ELF-1 (cell line): Measurements from ENCODE around the gene NDUFS3.

Experiments used
- DNase-seq: peaks from one replicate; pipeline ENCODE4 v3.0.0-alpha.2; 2016; ENCODE audit warnings: low read depth, low spot score

The NDUFS3 gene

DNA sequence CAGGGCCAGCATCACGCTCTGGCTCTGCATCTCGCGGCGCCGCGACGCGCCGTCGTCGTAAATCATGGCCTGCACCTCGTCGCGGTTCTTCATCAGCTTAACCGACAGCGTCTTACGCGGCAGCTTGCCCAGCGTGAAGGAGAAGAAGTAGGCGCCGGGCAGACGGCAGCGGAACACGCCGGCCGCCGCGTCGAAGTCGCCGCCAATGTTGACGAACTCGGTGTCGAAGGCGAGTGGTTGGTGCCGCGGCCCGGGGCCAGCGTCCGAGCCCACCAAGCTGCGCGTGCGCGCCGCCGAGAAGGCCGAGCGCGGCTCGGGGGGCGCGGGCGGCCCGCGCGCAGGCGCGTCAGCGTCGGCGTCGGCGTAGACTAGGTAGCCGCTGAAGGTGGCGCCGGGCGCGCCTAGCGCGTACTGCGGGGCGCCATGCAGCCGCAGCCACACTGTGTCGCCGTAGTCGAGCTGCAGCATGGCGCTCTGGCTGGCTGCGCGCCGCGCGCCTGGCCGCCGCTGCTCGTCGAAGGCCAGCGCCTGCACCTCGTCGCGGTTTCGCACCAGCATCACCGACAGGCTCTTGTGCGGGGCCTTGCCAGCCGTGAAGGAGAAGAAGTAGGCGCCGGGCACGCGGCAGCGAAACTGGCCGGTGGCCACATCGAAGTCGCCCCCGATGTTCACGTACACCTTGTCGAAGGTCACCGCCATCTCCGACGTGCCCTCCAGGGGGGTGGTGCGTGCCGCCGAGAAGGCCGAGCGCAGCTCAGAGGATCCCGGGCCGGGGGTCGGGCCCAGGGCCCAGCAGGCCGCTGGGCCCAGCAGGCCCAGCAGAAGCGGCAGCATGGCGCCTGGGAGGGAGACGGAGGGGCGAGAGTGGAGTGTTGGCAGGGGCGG is 11.3 kb downstream of the NDUFS3 start:
- DNase-seq, result peak; percentile 70

DNA sequence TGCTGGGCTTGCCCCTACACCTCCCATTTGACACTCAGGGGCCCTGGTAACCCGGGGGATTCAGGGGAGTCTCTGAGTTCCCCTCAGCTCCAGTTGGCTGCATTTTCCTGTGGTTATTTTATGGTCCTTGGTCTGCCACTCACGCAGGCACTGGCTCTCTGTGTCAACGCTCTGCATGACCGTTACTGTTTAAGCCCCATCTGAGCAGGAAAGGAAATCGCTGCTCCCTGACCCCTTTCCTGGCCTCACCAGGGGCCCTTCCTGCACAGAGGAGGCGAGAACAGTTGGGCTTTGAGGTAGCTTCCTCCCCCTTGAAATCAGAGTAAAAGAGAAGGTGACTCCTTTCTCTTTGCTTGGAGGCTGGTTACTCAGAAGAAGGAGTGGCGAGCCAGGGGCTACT is 12.9 kb downstream of the NDUFS3 start:
- DNase-seq, result peak; percentile 53

DNA sequence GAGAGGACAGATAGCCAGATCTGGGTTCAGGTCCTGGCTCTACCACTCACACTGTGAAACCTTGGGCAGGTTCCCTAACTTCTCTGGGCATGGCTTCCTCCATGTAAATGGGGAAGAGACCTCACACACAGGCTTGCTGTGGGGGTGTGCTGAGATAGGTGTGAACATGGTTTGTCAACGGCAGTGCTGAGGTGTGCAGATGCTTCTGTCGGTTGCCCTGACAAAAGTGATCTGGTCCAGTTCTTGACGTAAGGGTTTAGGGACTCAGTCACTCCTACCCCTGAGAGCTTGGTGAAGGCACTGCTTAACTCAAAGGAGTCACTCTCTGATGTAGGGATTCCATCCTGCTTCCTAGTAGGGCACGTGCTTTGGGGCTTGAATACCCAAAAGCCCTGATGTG is 13.4 kb downstream of the NDUFS3 start:
- no peak for DNase-seq

DNA sequence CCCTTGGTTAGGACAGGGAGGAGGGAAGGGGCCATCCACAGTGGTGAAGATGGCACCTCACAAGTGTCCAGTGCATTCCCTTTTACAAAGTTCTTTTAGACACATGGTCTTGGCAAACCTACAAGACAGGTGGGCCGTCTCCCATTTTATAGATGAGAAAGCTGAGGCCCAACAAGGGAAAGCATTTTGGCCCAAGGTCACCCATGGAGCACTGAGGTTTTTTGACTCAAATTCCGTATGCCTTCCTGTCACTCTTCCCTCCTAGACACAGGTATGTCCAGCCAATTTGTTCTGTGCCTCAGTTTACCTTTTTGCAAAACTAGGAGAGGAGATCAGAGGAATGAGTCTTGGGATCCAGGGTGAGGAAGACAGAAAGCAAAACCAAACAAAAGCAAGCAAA is 14.1 kb downstream of the NDUFS3 start:
- DNase-seq, result no peak

DNA sequence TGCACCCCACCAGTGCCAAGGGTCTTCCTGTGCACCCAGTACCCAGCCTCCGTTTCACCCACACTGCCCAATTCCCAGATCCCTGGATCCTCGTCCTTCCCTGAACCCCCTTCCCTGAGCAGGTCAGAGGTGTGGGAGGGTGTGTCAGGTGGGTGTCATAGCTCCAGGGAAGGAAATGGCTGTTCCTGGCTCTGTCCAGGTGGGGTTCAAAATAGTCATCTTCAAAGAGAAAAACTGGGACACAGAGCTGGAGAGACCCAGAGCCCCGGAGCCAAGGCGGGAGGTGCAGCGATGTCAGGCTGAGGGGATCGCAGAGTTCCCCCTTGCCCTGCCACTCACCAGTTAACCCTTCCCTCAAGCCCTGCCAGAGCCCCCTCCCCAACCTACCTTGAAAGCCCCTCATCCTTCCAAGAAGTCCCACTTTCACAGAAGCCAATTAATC is 14.6 kb downstream of the NDUFS3 start:
- DNase-seq, result no peak

DNA sequence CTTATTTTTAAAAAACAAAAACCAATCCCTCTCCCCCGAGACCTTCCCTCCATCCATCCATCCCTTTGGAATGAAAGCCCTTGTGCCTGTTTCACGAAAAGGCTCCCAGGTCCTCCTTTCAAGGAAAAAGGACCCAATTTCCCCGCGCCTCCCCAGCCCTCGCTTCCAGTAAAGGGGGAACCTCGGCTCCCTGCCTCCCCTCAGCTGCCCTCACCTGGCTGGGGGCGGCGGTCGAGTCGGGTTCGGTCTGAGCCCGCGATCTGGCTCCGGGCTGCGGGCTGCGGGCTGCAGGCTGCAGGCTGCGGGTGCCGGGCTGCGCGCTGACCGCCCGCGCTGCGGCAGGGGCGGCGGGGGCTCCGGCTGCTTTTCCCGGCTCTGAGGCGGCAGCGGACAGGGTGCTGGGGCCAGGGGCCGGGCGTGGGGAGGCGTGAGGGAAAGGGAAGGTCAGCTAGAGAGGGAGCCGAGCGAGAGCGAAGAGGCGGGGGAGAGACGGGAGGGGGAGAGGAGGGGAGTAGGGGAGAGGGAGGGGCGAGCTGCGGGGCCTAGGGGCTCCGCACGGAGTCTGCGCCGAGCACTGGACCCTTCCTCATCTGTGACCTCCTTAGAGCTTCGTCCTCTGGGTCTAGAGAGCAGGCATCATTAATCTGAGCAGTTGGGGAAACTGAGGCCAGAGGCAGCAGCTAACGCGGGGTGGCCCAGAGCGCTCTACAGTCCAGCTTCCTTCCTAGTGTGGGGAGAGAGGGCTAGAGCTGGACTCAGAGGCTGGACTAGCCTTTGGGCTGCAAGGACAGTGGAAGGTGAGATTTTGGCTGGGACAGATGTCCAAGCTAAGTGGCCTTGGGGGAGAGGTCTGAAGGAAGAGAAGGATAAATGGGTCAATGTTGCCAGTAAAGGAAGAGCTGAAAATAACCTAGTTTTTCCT is 15.3 kb downstream of the NDUFS3 start, which contains the start of gene C1QTNF4:
Gene C1QTNF4, minus strand, starts transcription at position 478 of the 922 bp plus-strand sequence. CDS start 3,601 bp downstream, outside the sequence.
- DNase-seq, result peak; percentile 14

DNA sequence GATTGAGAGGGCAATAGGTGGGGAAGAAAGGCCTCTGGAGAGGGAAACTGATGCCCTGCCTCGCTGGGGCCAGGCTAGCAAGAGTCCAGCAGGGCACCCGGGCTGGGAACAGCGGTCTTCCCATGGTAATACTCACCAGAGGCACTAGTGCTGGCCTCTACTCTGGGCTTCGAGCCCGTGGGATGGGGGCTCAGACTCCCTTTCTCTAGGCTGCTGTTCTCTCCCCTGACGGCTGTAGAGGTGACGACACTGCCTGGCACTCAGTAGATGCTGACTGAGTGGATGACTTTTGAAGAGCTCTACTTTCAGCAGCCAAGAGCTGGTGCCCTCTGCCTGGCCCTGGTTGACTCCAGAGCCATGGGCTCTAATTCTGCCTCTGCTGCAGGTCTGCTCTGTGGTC is 16.2 kb downstream of the NDUFS3 start:
- DNase-seq, result no peak

DNA sequence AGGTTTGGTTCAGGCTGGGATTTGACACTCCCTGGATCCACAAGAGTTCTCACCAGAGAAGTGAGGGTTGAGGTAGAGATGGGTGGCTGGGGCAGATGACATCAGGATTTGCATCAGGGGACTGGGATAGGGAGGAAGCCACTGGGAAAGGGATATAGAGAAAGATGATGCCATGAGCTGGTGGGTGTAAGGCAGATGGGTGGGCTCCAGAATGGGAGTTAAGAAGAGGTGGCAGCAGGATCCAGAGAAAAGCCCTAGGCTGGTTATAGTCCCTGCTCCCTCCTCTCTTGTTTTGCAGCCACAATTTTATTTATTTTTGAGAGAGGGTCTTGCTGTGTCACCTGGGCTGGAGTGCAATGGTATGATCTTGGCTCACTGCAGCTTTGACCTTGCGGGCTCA is 17.1 kb downstream of the NDUFS3 start:
- no peak for DNase-seq

DNA sequence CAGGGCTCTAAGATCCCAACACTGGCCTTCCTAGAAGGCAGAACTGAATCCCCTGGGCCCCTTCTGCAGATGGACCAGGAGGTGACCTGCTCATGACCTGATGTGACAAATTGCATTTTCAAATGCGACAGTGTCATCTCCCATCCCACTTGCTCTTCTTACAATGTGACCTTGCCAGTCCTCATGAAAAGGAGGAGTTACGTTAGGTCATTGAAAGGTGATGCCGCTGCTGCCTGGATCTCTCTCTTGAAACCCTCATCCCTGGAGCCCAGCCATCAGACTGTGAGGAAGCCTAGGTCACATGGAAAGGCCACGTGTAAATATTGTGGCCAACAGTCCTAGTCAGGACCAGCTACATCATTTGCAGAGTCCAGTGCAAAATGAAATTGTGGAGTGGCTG is 21.0 kb downstream of the NDUFS3 start:
- DNase-seq, result no peak

DNA sequence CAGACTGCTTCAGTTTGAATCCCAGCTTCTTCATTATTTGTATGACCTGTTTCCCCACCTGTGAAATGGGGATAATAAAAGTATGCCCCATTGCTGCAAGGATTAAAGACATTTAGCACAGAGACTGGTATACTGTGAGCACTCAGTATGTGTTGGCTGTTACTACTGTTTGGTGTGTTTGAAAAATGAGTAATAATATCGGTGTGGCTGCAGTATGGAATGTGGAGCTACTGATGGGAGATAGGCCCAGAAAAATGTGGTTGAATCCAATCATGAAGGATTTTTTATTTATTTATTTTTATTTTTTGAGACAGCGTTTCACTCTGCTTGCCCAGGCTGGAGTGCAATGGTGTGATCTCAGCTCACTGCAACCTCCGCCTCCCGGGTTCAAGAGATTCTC is 24.4 kb downstream of the NDUFS3 start:
- no peak for DNase-seq

DNA sequence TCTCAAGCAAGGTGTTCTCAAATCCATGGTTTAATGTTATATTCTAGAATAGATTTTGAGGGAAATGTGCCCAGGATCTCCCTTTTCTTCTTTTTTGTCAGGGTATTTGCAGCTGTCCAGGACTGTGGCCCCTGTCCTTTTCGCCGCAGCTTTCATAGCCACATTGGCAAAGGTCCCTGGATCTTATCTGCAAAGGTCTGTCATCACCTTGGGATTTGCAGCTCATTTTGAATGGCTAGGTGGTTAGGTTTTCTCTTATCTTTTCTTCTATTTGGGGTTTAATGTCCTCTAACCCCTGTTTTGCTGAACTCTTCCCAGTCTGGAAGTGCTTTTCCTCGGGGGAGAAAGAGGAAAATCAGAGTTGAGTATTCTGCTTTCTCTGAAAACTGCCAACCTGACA is 27.0 kb downstream of the NDUFS3 start:
- no peak for DNase-seq

DNA sequence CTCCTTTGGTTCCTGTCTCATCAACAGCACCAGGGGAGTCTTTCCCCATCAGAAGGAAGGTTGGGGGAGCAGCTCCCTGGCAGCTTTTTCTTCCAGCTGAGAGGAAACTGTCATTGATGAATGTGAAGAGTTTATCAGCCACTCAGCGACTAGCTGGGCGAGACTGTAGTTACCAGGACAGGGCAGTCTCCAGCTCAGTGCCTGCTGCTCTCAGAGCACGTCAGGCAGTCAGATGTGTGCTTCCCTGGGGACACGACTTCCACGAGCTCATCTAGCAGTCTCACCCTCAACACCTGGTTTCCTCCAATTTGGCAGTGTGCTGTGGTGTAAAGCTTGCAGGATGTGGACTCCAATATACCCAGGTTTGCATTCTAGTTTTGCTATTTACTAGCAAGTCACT is 27.9 kb downstream of the NDUFS3 start:
- DNase-seq, result peak; percentile 21

DNA sequence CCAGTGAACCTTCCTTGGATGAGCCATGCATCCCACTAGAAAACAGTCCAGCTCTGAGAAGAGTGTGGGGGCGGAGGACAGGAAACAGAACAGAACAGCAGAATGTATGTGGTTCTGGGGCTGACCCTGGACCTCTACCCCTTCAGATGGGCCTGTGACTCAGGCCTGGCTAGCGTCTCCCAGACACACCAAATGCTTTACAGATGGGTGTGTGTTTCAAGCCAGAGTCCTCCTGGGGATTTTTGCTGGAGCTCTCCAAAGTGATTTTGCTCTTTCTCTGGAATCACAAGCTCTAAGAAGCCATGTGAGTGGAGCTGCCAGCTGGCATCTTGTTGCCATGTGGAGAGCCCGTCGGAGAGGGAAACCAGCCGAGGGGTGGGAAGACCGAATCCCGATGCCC is 28.5 kb downstream of the NDUFS3 start:
- peak; percentile 56 for DNase-seq

DNA sequence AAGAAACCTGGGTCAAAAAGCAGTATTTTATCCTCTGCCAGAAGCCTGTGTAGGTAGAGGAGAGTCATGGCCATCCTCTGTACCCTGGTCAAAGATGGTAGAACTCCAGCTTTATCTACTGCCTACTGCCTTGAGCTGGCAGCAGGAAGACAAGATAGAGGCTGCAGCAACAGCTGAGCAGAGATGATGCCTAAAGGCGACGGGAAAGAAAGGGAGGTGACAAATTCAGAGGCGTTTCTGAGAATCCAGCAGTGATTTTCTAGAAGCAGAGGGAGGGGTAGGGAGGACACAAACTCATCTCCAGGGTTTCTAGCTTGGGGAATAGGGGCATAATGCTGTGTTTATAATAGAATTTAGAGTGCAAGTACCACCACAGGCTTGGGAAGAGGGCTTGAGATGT is 30.8 kb downstream of the NDUFS3 start:
- DNase-seq, result no peak

DNA sequence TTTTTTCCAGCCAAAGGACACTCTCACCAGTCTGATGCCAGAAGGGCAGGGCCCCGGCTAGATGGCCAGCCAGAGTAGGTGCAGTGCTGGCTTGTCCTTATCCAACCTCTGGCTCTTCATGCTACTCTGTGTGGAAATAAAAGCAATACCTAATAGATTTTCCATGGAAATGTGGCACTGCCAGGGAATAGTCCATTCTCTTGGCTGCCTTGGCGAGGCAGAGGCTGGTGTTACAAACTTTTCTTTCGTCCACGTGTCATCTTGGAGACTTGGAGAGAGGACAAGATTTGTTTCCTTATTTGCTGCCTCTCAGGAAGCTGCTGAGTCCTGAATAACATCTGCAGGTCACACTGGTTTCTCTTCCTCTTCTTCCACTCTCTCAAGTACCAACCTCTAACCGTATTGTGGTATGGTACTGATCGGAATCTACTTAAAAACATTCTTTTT is 32.5 kb downstream of the NDUFS3 start:
- no peak for DNase-seq

DNA sequence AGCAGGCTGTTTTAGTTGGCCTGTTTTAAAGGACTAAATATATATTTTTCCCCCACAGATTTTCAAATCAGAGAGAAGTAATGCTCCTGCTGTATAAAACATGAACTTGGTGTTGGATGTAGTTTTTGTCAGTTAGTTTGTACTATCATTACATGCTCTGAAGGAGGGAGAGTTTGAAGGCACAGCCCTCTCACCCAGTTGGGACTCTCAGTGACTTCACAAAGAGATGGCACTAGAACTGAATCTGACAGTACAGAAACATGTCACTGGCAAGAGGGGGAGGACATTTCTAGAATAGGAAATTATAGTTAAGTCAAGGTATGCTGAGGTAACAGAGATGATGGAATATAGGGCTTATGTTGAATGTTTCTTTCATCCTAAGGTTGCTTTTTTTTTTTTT is 36.4 kb downstream of the NDUFS3 start:
- DNase-seq, result no peak

DNA sequence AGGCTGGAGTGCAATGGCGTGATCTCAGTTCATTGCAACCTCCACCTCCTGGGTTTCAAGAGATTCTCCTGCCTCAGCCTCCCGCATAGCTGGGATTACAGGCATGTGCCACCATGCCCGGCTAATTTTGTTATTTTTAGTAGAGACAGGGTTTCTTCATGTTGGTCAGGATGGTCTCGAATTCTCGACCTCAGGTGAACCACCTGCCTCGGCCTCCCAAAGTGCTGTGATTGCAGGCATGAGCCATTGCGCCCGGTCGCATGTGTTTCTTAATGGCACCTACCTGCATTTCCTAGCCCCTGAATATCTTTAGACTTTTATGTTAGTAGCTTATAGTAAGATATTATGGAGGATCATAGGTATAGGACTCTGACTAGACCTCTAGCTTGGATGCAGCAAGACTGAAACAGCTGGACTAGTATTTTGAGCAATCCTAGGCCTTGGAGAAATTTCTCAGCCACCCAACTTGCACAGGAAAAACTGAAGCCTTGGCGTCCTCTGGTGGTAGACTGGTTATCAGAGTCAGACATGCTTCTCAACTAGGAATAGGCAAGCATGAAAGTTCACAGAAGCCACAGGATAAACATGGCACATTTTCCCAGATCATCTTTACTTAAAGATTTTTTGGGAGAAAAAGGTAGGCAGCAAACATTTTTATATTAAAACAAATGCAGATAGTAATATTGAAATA is 38.0 kb downstream of the NDUFS3 start:
- peak; percentile 54 for DNase-seq

DNA sequence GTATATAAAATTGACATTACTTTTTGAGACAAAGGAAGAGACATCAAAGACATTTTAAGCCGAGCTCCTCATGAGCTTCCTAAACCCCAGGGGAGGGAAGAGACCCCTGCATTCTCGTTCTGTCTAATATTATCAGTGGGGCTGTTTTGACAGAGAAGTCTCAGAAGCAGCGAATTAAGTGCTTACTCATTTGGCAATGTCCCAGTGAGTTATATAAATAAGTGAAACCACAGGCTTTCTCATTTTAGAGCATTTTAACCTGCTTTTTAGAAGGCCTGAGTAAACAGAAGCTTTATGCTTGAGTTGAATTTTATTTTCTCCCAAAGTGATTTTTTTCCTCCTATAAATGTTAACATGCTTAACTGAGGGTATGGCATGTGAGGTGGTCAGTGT is 38.5 kb downstream of the NDUFS3 start:
- no peak for DNase-seq

DNA sequence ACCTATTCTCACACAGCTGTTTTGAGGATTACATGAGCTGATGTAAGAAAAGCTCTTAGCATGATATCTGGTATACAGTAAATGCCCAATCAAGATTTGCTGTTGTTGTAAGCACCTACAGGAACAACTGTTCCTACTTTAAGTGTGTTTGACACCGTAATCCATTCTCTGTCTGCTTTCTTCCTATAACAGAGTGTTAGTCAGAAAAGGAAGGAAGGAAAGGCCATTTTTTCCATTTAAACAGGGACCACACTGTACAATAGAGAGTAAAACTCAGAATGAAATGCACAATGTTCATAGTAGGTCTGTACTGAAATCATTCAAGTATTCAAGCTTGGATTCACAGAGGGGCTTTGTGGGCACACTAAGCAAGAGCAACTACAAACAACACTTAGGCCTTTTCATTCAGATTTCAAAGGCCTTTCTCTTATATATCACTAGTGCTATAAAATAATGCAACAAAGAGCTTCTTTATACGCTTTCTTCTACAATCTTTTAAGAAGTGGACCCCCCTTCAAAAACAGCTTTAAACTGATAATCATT is 42.0 kb downstream of the NDUFS3 start:
- DNase-seq, result no peak

DNA sequence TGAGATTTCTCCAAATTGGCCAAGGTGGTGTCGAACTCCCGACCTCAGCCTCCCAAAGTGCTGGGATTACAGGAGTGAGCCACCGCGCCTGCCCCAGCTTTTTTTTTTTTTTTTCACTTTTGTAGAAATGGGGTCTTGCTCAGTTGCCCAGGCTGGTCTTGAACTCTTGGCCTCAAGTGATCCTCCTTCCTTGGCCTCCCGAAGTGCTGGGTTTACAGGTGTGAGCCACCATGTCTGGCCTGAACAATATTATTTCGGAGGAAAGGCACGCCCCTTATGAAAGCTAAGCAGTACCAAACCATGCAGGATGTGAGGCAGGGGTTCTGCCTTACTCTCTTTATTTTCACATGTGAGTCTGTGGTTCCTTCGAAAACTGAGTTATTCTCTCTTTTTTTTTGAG is 47.4 kb downstream of the NDUFS3 start:
- DNase-seq, result no peak

DNA sequence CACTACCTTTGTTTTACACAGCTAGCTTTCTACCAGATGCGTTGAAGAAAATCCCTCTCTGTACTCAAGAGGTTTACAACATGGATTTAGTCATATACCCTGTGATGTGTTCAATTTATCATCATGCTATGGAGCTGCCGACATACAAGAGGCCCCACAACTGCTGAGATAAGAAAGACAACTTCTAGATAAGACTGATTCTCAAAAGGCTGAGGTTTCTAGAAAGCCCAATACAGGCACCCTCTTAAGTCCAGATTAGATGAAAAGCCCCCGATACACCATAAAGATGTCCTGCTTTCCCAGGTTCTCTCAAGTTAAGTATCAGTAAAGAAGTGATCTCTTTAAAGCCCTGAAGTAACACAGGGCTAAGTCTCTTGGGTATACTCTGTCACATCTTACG is 49.2 kb downstream of the NDUFS3 start:
- DNase-seq, result no peak

DNA sequence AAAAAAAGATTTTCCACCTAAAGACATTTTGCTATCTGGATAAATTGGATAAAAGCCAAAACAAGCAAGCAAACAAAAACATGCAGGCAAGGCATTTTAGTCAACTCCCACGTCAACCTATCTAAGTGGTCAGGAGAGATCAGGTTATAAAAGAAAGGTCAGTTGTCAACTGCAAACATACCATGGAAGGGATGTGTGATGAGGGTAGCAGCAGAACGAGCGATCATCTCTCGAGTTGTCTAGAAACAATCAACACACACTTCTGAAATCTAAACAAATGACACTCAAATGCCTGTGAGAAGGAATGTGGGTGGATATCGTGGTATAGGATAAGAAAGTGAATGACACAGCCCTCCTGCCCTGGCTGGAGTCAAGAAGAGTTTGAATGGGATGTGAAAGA is 52.6 kb downstream of the NDUFS3 start:
- DNase-seq, result no peak
